Bronchial epithelial cell (primary cell): ENCODE measurements around the gene CACNA2D3. TPM values are rescaled to one million over a fixed set of nuclear protein-coding genes. Genes with fewer than 3 reads are reported as not detected.

Experiments
- DNase-seq: peaks from one replicate; pipeline ENCODE4 v3.0.0-alpha.2; 2010; ENCODE audit warnings: low read depth
- FAIRE-seq: peaks from 2 replicates; lab custom pipeline; 2011; peaks lifted over from hg19 to GRCh38; lab: Jason Lieb, UNC
- H3K27me3 ChIP-seq: 2 replicates; pipeline ENCODE4 v1.5.1; 2011; ENCODE audit warnings: low read length; ENCODE audit not compliant: control insufficient read depth, insufficient read depth
- H3K36me3 ChIP-seq: 2 replicates; pipeline ENCODE4 v1.5.1; 2011; ENCODE audit warnings: low read length; ENCODE audit not compliant: control insufficient read depth, insufficient read depth
- H3K4me3 ChIP-seq: 2 replicates; pipeline ENCODE4 v1.5.1; 2011; ENCODE audit warnings: mild to moderate bottlenecking, low read depth, low read length, control low read depth
- CTCF ChIP-seq: IDR thresholded peaks from 2 replicates; pipeline ENCODE4 v1.5.1; 2011; ENCODE audit warnings: mild to moderate bottlenecking, moderate library complexity, low read length, control low read depth, inconsistent platforms; ENCODE audit not compliant: insufficient read depth, severe bottlenecking
- total RNA-seq: library from RNA; depleted of rRNA; stranded (reverse); fragments of >200 nt; gene quantifications from 2 replicates; pipeline ENCODE4 v1.2.1, GENCODE V29; 2014

Gene CACNA2D3
- total RNA-seq, 1 donor from 2014 or later = not detected

- no peak overlapping the region for H3K4me3 ChIP-seq
- TF ChIP-seq CTCF = no peak
- H3K27me3 ChIP-seq = no peaks in the 10 kb centered on the region
- FAIRE-seq (no peak), DNase-seq (no peak)
- no peaks in the 10 kb centered on the region for H3K36me3 ChIP-seq
These were observed 411.5 kb downstream of the CACNA2D3 start for GRCh38 chr3:54533856-54534255.

- H3K27me3 ChIP-seq = no peaks in the 10 kb centered on the region
- TF ChIP-seq CTCF = no peak
- FAIRE-seq (no peak), DNase-seq (no peak)
- H3K4me3 ChIP-seq = no peak overlapping the region
- H3K36me3 ChIP-seq = no peaks in the 10 kb centered on the region
These were observed 413.3 kb downstream of the CACNA2D3 start for GRCh38 chr3:54535619-54536018.

GRCh38 chr3:54536450-54536849 lies 414.1 kb downstream of the CACNA2D3 start:
- DNase-seq = no peak
- no peaks in the 10 kb centered on the region for H3K27me3 ChIP-seq
- FAIRE-seq = no peak
- H3K36me3 ChIP-seq = no peaks in the 10 kb centered on the region
- TF ChIP-seq CTCF = no peak
- no peak overlapping the region for H3K4me3 ChIP-seq

- DNase-seq (no peak), FAIRE-seq (no peak)
- H3K27me3 ChIP-seq = no peaks in the 10 kb centered on the region
- H3K4me3 ChIP-seq = no peak overlapping the region
- no peaks in the 10 kb centered on the region for H3K36me3 ChIP-seq
- TF ChIP-seq CTCF = no peak
These were observed 415.2 kb downstream of the CACNA2D3 start for GRCh38 chr3:54537506-54537905.

- FAIRE-seq = peak; percentile 47
- no peaks in the 10 kb centered on the region for H3K27me3 ChIP-seq
- H3K4me3 ChIP-seq = no peak overlapping the region
- no peak for DNase-seq
- no peaks in the 10 kb centered on the region for H3K36me3 ChIP-seq
- no peak for TF ChIP-seq CTCF
These were observed 416.0 kb downstream of the CACNA2D3 start for GRCh38 chr3:54538346-54538745.

GRCh38 chr3:54541369-54541768 lies 419.0 kb downstream of the CACNA2D3 start:
- no peak for FAIRE-seq
- no peak overlapping the region for H3K4me3 ChIP-seq
- DNase-seq = no peak
- TF ChIP-seq CTCF = no peak
- no peaks in the 10 kb centered on the region for H3K36me3 ChIP-seq
- no peaks in the 10 kb centered on the region for H3K27me3 ChIP-seq
